Measurements from ENCODE around the gene IGSF8.

Gene IGSF8

GRCh38 chr1:160101717-160102522 lies 3.5 kb upstream of the IGSF8 start:
- DNase-seq = no peak

- DNase-seq = peak; percentile 65 to 86 (median 77)
Measured at GRCh38 chr1:160101037-160101716, 2.8 kb upstream of the IGSF8 start.

- no peak for DNase-seq
Measured at GRCh38 chr1:160099716-160100375, 1.4 kb upstream of the IGSF8 start.

GRCh38 chr1:160098852-160099561 lies 588 bp upstream of the IGSF8 start:
- peak; percentile 95 to 100 (median 99) for DNase-seq

- DNase-seq = peak in 3 of 6 experiments; percentile 7 to 19 (median 18)
Measured at GRCh38 chr1:160097151-160097910, 1.1 kb downstream of the IGSF8 start.

- DNase-seq = no peak
Measured at GRCh38 chr1:160096274-160097116, 1.9 kb downstream of the IGSF8 start.

GRCh38 chr1:160095382-160096105 lies 2.9 kb downstream of the IGSF8 start:
- no peak for DNase-seq

GRCh38 chr1:160094806-160095205 lies 3.6 kb downstream of the IGSF8 start:
- no peak for DNase-seq

- no peak for DNase-seq
Measured at GRCh38 chr1:160094291-160094625, 4.2 kb downstream of the IGSF8 start.

- no peak for DNase-seq
Measured at GRCh38 chr1:160093624-160094290, 4.7 kb downstream of the IGSF8 start.

- no peak for DNase-seq
Measured at GRCh38 chr1:160093069-160093395, 5.4 kb downstream of the IGSF8 start.

- DNase-seq = no peak
Measured at GRCh38 chr1:160092366-160093068, 5.9 kb downstream of the IGSF8 start.

GRCh38 chr1:160091666-160092223 lies 6.7 kb downstream of the IGSF8 start:
- no peak for DNase-seq

GRCh38 chr1:160090760-160091159 lies 7.7 kb downstream of the IGSF8 start:
- DNase-seq = no peak

GRCh38 chr1:160089883-160090282 lies 8.5 kb downstream of the IGSF8 start:
- no peak for DNase-seq

- DNase-seq = no peak
Measured at GRCh38 chr1:160087118-160087662, 11.2 kb downstream of the IGSF8 start.

GRCh38 chr1:160086456-160086892 lies 11.9 kb downstream of the IGSF8 start:
- DNase-seq = no peak

- DNase-seq = peak; percentile 62 to 82 (median 68)
Measured at GRCh38 chr1:160085686-160086455, 12.5 kb downstream of the IGSF8 start.
